Psoas muscle (tissue), 8 donors: ENCODE results near the gene EZH2. TPM values are rescaled to one million over a fixed set of nuclear protein-coding genes. Genes with fewer than 3 reads are reported as not detected.

ENCODE experiments used
- ATAC-seq, 4 donors: fragments of 200-7000 bp; cut with Tn5 transposase; one replicate each; pipeline ENCODE4 v1.9.1; 2020; ENCODE audit warnings: moderate library complexity in 3 of 4, mild to moderate bottlenecking in 2 of 4
- DNase-seq, 2 donors: peaks; one replicate each; pipeline ENCODE4 v3.0.0-alpha.2; 2020
- H3K27ac ChIP-seq: fragments of 200-600 bp; one replicate; pipeline ENCODE4 v1.8.0; 2022
- H3K27me3 ChIP-seq, 3 donors: fragments of 200-600 bp in 1 of 3; one replicate each; pipeline versions ENCODE4 v1.6.1 to v1.8.0; 2013 to 2022; ENCODE audit warnings: low read length in 2 of 3, mild to moderate bottlenecking in 2 of 3, moderate library complexity in 1 of 3; ENCODE audit not compliant: insufficient read depth in 3 of 3
- H3K36me3 ChIP-seq, 2 donors: fragments of 200-600 bp in 1 of 2; one replicate each; pipeline versions ENCODE4 v1.6.1 to v1.8.0; 2013 to 2022; ENCODE audit warnings: low read depth in 1 of 2, mild to moderate bottlenecking in 1 of 2, moderate library complexity in 1 of 2; ENCODE audit not compliant: insufficient read depth in 1 of 2
- H3K4me1 ChIP-seq: fragments of 200-600 bp; one replicate; pipeline ENCODE4 v1.8.0; 2022
- H3K4me3 ChIP-seq: fragments of 200-600 bp; one replicate; pipeline ENCODE4 v1.8.0; 2022; ENCODE audit warnings: mild to moderate bottlenecking
- H3K9me3 ChIP-seq: fragments of 200-600 bp; one replicate; pipeline ENCODE4 v1.8.0; 2022
- WGBS, 3 donors: extraction: QIAGEN DNeasy Blood & Tissue Kit; methylation state at CpG; one replicate each; pipeline versions ENCODE4 v1.1.6 to v1.1.7; 2013; 5-methylcytosine and 5-hydroxymethylcytosine counted together
- intact Hi-C, 2 donors: fragments of 100-400 bp; cut with DNase I; formaldehyde crosslinking; loops; one replicate each; pipeline versions ENCODE4 v1.11.0 to v1.14.2; 2022
- polyA plus RNA-seq, 3 donors: library from polyadenylated mRNA; stranded (reverse); fragments of 200-250 nt; gene quantifications; one replicate each; pipeline ENCODE4 v1.2.3, GENCODE V29; 2013
- total RNA-seq, 4 donors: library from RNA; stranded (reverse); fragmentation: NEBNext Ultra II Directional in 2 of 4; extraction: Animal tissue kit (Norgen Biotek cat#: 25700) in 2 of 4; gene quantifications; one replicate each; pipeline versions ENCODE4 v1.2.1 to v1.2.4, GENCODE V29; 2021 to 2023
- TF ChIP-seq, protein P1 (sequence below): fragments of 200-600 bp; IDR thresholded peaks from one replicate; pipeline ENCODE4 v1.8.0; 2022; ENCODE audit warnings: antibody characterized with exemption
- donor health status: healthy with polysubstance abuse.
- donor health status: DM: no; HTN: no; CAD: no; lungs with moderate emphysema.
- donor health status: Bipolar disorder and iron deficiency.
- donor health status: healthy.
- donor health status: DM: yes; HTN: yes; CAD: no.
- donor health status: DM: no; HTN: no; CAD: no.
- donor health status: DM: no; HTN: no; CAD: no.
- donor health status: DM: yes; HTN: yes; CAD: no.

Gene EZH2
- total and polyA plus RNA-seq, 7 donors = 1.9 to 4.6 (median 2.5) TPM

DNA sequence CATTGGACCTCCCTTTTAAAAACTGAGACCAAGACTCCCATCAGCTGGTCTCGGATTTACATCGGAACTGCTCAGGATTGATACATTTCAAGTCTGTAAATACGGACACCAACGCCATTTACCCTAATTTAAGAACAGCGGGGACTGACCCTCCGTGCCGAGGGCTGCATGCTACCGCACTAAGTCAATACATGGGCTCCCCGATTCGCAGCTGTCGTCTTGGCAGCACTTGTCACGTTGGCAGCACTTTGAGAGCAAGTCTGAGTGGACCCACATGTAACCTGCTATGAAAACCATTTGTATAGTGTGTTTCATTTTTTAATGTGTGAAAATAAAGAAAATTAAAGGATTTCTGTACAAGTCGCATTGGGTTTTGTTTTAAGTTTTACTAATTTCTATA, 83.4 kb downstream of the EZH2 start:
- Histone ChIP-seq H3K9me3 (no peaks in the 10 kb centered on the region), H3K4me1 (peaks cover 6% of the 10 kb centered on the region), H3K27ac (peak overlapping the region; percentile 30), H3K27me3 (no peaks in the 10 kb centered on the region), H3K4me3 (no peak overlapping the region), H3K36me3 (peaks cover 5 to 98% of the 10 kb centered on the region in 2 donors)
- peak in 1 of 2 donors; percentile 71 for DNase-seq
- 32 to 47% (median 33%) methylated on average over 13 of the region's 13 CpGs for WGBS, 3 donors
- intact Hi-C loops = no loop called here
- peak; percentile 55 to 75 (median 65) for ATAC-seq
- TF ChIP-seq, protein P1, sequence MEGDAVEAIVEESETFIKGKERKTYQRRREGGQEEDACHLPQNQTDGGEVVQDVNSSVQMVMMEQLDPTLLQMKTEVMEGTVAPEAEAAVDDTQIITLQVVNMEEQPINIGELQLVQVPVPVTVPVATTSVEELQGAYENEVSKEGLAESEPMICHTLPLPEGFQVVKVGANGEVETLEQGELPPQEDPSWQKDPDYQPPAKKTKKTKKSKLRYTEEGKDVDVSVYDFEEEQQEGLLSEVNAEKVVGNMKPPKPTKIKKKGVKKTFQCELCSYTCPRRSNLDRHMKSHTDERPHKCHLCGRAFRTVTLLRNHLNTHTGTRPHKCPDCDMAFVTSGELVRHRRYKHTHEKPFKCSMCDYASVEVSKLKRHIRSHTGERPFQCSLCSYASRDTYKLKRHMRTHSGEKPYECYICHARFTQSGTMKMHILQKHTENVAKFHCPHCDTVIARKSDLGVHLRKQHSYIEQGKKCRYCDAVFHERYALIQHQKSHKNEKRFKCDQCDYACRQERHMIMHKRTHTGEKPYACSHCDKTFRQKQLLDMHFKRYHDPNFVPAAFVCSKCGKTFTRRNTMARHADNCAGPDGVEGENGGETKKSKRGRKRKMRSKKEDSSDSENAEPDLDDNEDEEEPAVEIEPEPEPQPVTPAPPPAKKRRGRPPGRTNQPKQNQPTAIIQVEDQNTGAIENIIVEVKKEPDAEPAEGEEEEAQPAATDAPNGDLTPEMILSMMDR = no peak

DNA sequence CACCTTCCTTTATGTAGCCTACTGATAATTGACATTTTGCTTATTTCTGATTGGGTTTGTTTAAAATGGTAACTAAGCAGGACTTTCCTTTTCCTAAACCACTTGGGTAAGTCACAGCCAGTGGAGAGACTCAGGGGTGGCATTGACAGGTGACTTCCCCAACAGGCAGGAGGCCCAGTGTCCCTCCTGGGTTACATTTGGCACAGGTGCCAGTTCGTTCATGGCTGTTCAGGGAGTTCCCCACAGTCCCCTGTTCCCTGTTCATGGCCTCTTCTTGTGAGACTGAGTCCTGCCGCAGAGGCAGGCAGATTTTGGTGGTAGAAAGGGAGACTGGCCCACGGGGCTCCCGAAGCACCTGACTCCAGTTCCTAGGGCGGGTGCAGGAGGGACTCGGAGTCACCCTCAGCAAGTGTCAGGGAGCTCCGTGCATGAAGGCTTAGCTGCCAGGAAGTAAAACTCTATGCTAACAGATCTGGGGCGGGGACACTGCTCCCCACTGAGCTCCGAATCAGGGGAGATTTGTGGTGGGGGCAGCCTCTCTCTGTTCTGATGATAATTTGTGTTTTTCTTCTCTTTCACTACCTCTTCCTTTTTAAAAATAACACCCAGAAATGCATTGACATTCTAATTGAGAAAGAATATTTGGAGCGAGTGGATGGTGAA, 84.1 kb downstream of the EZH2 start:
- H3K4me3 ChIP-seq = no peak overlapping the region
- intact Hi-C loops = no loop called here
- ATAC-seq (peak; percentile 23 to 60 (median 49)), DNase-seq (no peak)
- TF ChIP-seq, protein P1 = no peak
- H3K27me3 ChIP-seq = no peaks in the 10 kb centered on the region
- peaks cover 6% of the 10 kb centered on the region for H3K4me1 ChIP-seq
- WGBS, 3 donors = 43 to 61% (median 47%) methylated on average over 10 of the region's 10 CpGs
- H3K27ac ChIP-seq = peak overlapping the region; percentile 30
- no peaks in the 10 kb centered on the region for H3K9me3 ChIP-seq
- H3K36me3 ChIP-seq = peaks cover 5 to 98% of the 10 kb centered on the region in 2 donors

DNA sequence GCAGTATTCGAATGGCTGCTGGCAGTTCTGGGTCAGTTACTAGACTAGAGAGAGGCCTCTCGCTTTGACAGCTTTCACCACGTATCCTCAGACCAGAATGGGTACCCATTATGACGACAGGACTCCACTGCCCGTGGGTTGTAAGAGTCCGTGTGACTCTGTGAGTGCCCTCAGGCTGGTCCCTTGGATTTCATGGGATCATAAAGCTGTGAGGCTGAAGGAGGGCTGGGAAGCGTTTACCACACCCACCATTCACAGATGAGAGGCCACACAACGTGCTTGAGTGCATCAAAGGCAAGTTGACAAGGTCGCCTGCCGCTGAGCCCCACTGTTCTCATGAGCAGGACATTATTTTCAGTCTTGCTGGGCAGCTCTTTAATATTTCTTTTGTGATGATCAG, 87.2 kb downstream of the EZH2 start:
- Histone ChIP-seq H3K4me3 (no peak overlapping the region), H3K9me3 (peaks cover 6% of the 10 kb centered on the region), H3K27me3 (no peaks in the 10 kb centered on the region), H3K4me1 (peaks cover 12% of the 10 kb centered on the region), H3K36me3 (peaks cover 5 to 99% of the 10 kb centered on the region in 2 donors), H3K27ac (no peak overlapping the region)
- DNase-seq (no peak), ATAC-seq (no peak)
- intact Hi-C loops = no loop called here
- TF ChIP-seq, protein P1 = no peak
- WGBS, 3 donors = 81 to 87% (median 85%) methylated on average over 10 of the region's 10 CpGs

DNA sequence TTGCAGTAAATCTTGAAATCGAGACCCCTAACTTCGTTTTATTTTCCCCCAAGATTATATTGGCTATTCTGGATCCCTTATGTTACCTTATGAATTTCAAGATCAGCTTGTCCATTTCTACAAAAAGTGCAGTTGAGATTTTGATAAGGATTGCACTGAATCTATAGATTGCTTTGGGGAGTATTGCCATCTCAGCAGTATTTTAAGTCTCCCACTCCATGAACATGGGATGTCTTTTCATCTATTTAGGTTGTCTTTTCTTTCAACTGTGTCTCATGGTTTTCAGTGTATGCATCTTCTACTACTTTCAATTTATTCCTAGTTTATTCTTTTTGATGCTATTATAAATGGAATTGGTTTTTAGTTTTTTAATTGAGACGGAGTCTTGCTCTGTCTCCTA, 89.6 kb downstream of the EZH2 start:
- H3K9me3 ChIP-seq = peaks cover 6% of the 10 kb centered on the region
- peaks cover 6% of the 10 kb centered on the region for H3K4me1 ChIP-seq
- DNase-seq = no peak
- H3K36me3 ChIP-seq = peaks cover 11 to 100% of the 10 kb centered on the region in 2 donors
- ATAC-seq = no peak
- H3K4me3 ChIP-seq = no peak overlapping the region
- no peak overlapping the region for H3K27ac ChIP-seq
- intact Hi-C loops = no loop called here
- no peaks in the 10 kb centered on the region for H3K27me3 ChIP-seq
- TF ChIP-seq, protein P1 = no peak
- WGBS, 3 donors = 96 to 99% (median 99%) methylated on average over 3 of the region's 3 CpGs

DNA sequence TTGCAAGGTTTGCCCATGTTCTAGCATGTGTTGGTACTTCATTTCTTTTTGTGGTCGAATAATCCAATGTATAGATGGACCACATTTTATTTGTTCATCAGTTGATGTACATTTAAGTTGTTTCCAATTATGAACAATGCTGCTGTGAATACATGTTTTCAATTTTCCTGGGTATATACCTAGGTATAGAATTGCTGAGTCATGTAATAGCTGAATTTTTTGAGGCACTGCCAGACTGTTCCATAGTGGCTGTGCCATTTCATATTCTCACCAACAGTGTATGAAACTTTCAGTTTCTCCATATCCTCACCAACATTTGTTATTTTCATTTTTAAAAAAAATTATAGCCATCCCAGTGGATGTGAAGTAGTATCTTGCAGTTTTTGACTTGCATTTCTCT, 90.5 kb downstream of the EZH2 start:
- H3K4me3 ChIP-seq = no peak overlapping the region
- intact Hi-C loops = no loop called here
- H3K27ac ChIP-seq = no peak overlapping the region
- ATAC-seq (no peak), DNase-seq (no peak)
- WGBS, 3 donors = 98 to 100% (median 100%) methylated on average over 1 of the region's 1 CpG
- peaks cover 6% of the 10 kb centered on the region for H3K4me1 ChIP-seq
- TF ChIP-seq, protein P1 = no peak
- peaks cover 6% of the 10 kb centered on the region for H3K9me3 ChIP-seq
- H3K36me3 ChIP-seq = peaks cover 10 to 100% of the 10 kb centered on the region in 2 donors
- no peaks in the 10 kb centered on the region for H3K27me3 ChIP-seq
